Vagina (tissue), 2 donors: Measurements from ENCODE around the gene KCNT2. TPM values are rescaled to one million over a fixed set of nuclear protein-coding genes. Genes with fewer than 3 reads are reported as not detected.

Experiments used
- DNase-seq, 2 donors: peaks; one replicate each; pipeline ENCODE4 v3.0.0-alpha.2; 2017; ENCODE audit errors: extremely low spot score in 2 of 2
- H3K27ac ChIP-seq: fragments of 200-600 bp; sonication (generic); one replicate; pipeline ENCODE4 v1.5.1; 2019
- H3K27me3 ChIP-seq: fragments of 200-600 bp; sonication (generic); one replicate; pipeline ENCODE4 v1.5.1; 2019
- H3K36me3 ChIP-seq, 2 donors: fragments of 200-600 bp; sonication (generic); one replicate each; pipeline ENCODE4 v1.5.1; 2017 to 2019
- H3K4me1 ChIP-seq: fragments of 200-600 bp; sonication (generic); one replicate; pipeline ENCODE4 v1.5.1; 2019
- H3K4me3 ChIP-seq, 2 donors: fragments of 200-600 bp; sonication (generic); 1 replicate in 1 of 2; 2 replicates in 1 of 2; pipeline ENCODE4 v1.5.1; 2016 to 2019
- H3K9me3 ChIP-seq: fragments of 200-600 bp; sonication (generic); one replicate; pipeline ENCODE4 v1.5.1; 2019
- CTCF ChIP-seq, 3 experiments: fragments of 450-650 bp in 2 of 3; fragments of 200-600 bp in 1 of 3; sonication (generic) in 1 of 3; IDR thresholded peaks; one replicate each; pipeline ENCODE4 v1.5.1; 2017 to 2019; ENCODE audit warnings: antibody characterized with exemption in 3 of 3, mild to moderate bottlenecking in 2 of 3, moderate library complexity in 2 of 3
- POLR2A ChIP-seq, 2 donors: fragments of 450-650 bp; IDR thresholded peaks; one replicate each; pipeline ENCODE4 v1.6.1; 2017; ENCODE audit warnings: antibody characterized with exemption in 2 of 2, mild to moderate bottlenecking in 2 of 2, moderate library complexity in 2 of 2
- POLR2AphosphoS5 ChIP-seq, 2 donors: sonication (generic); formaldehyde crosslinking; IDR thresholded peaks; one replicate each; pipeline ENCODE4 v1.9.0; 2017; ENCODE audit warnings: antibody characterized with exemption in 2 of 2, mild to moderate bottlenecking in 2 of 2, low read depth in 1 of 2; ENCODE audit not compliant: insufficient read depth in 1 of 2
- intact Hi-C: fragments of 100-400 bp; cut with DNase I; formaldehyde crosslinking; loops from one replicate; pipeline ENCODE4 v1.15.1; 2023
- total RNA-seq: library from RNA; depleted of rRNA; stranded (reverse); fragments of >200 nt; gene quantifications from one replicate; pipeline ENCODE4 v1.2.3, GENCODE V29; 2016

Gene KCNT2
- total RNA-seq, 1 donor from 2014 or later: 1.2 TPM

GRCh38 chr1:196308176-196308575 lies 300.1 kb downstream of the KCNT2 start:
- Histone ChIP-seq H3K27me3 (no peaks in the 10 kb centered on the region), H3K4me3 (no peak overlapping the region), H3K9me3 (no peaks in the 10 kb centered on the region), H3K4me1 (no peaks in the 10 kb centered on the region), H3K36me3 (no peaks in the 10 kb centered on the region), H3K27ac (no peak overlapping the region)
- no peak for DNase-seq
- intact Hi-C loops: no loop called here
- no peak for TF ChIP-seq POLR2A (IDR thresholded peaks at IDR 0.05)
- TF ChIP-seq CTCF (IDR thresholded peaks at IDR 0.05): no peak
- TF ChIP-seq POLR2AphosphoS5 (IDR thresholded peaks at IDR 0.05; ENCODE audit: insufficient read depth in 1 of 2, low read depth in 1 of 2): no peak

GRCh38 chr1:196306421-196306820 lies 301.8 kb downstream of the KCNT2 start:
- Histone ChIP-seq H3K36me3 (no peaks in the 10 kb centered on the region), H3K4me1 (no peaks in the 10 kb centered on the region)
- intact Hi-C loops: no loop called here

GRCh38 chr1:196305216-196305615 lies 303.0 kb downstream of the KCNT2 start:
- TF ChIP-seq POLR2AphosphoS5 (IDR thresholded peaks at IDR 0.05; ENCODE audit: insufficient read depth in 1 of 2, low read depth in 1 of 2): no peak
- no peak for TF ChIP-seq POLR2A (IDR thresholded peaks at IDR 0.05)
- TF ChIP-seq CTCF (IDR thresholded peaks at IDR 0.05): no peak
- no peaks in the 10 kb centered on the region for H3K9me3 ChIP-seq
- intact Hi-C loops: no loop called here

More at GRCh38 chr1:196306421-196306820, 301.8 kb downstream of the KCNT2 start:
- no peak for TF ChIP-seq CTCF (IDR thresholded peaks at IDR 0.05)
- no peak for TF ChIP-seq POLR2AphosphoS5 (IDR thresholded peaks at IDR 0.05; ENCODE audit: insufficient read depth in 1 of 2, low read depth in 1 of 2)
- TF ChIP-seq POLR2A (IDR thresholded peaks at IDR 0.05): no peak
- no peaks in the 10 kb centered on the region for H3K27me3 ChIP-seq
- no peak for DNase-seq
- H3K4me3 ChIP-seq: no peak overlapping the region
- no peaks in the 10 kb centered on the region for H3K9me3 ChIP-seq
- no peak overlapping the region for H3K27ac ChIP-seq

GRCh38 chr1:196302981-196303380 lies 305.3 kb downstream of the KCNT2 start:
- intact Hi-C loops: no loop called here
- Histone ChIP-seq H3K4me1 (no peaks in the 10 kb centered on the region), H3K9me3 (no peaks in the 10 kb centered on the region), H3K4me3 (no peak overlapping the region), H3K27ac (no peak overlapping the region), H3K36me3 (no peaks in the 10 kb centered on the region), H3K27me3 (no peaks in the 10 kb centered on the region)
- TF ChIP-seq CTCF (IDR thresholded peaks at IDR 0.05) (no peak), POLR2A (IDR thresholded peaks at IDR 0.05) (no peak), POLR2AphosphoS5 (IDR thresholded peaks at IDR 0.05; ENCODE audit: insufficient read depth in 1 of 2, low read depth in 1 of 2) (no peak)
- no peak for DNase-seq

More at GRCh38 chr1:196305216-196305615, 303.0 kb downstream of the KCNT2 start:
- H3K27ac ChIP-seq: no peak overlapping the region
- no peak for DNase-seq
- no peak overlapping the region for H3K4me3 ChIP-seq
- no peaks in the 10 kb centered on the region for H3K4me1 ChIP-seq
- no peaks in the 10 kb centered on the region for H3K36me3 ChIP-seq
- H3K27me3 ChIP-seq: no peaks in the 10 kb centered on the region

- no peak for DNase-seq
- TF ChIP-seq POLR2AphosphoS5 (IDR thresholded peaks at IDR 0.05; ENCODE audit: insufficient read depth in 1 of 2, low read depth in 1 of 2): no peak
- TF ChIP-seq POLR2A (IDR thresholded peaks at IDR 0.05): no peak
- no peak for TF ChIP-seq CTCF (IDR thresholded peaks at IDR 0.05)
- Histone ChIP-seq H3K4me3 (no peak overlapping the region), H3K9me3 (no peaks in the 10 kb centered on the region), H3K36me3 (no peaks in the 10 kb centered on the region), H3K4me1 (no peaks in the 10 kb centered on the region), H3K27ac (no peak overlapping the region), H3K27me3 (no peaks in the 10 kb centered on the region)
- intact Hi-C loops: no loop called here
Measured at GRCh38 chr1:196302420-196302819, 305.8 kb downstream of the KCNT2 start.
